A375 (cell line): Measurements from ENCODE around the gene CLDN14. TPM values are rescaled to one million over a fixed set of nuclear protein-coding genes. Genes with fewer than 3 reads are reported as not detected.

Experiments used
- total RNA-seq: library from RNA; depleted of rRNA; stranded (reverse); fragments of >200 nt; shearing (Covaris generic); gene quantifications from 2 replicates; pipeline ENCODE4 v1.2.3, GENCODE V29; 2014; rRNA removed

The CLDN14 gene
- not detected in 2 replicates for total RNA-seq

DNA sequence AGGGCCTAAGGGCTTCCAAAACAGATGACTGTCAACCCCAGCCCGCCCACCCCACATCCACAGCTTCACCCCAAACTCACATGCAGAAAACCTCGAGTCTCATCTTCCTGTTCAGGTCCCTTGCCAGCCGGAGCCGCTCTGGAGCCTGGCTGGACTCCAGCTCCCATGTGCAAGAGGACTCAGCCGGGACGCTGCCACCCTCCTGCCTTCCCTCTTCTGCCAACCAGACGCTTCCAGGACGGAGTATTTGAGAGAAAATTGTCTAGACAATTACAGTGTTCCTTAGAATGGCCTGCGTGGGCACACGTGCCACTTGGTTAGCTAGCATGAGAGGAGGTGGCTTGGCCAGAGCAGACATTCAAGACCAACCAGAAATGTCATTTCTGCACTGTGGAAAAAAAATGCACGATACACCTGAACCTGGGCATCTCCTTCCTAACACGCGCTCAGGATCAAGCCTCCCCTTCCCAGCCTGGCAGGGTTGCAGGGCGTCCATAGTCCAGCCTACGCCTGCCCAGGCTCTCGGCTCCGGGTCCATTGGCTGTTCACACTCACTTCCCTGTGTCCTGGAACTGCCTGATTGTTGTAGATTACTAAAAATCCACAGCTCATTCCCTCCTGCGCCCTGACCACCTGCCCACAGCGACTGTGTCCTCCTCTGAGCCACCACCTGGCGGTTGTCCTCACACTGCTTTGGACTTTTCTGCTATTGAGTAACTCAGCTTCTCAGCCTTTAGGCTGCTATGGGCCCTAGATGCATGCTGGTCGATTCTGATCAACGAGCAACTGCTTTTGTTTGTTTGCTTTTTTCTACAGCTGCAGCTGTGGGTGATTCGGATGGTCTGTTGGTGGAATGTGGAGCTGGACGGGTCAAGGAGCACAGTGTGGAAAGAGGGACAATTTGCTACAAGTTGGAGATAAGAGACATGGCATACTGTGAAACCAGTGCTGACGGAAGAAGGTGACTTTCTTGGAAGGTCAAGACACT, at the start of gene CLDN14:
Gene CLDN14 (minus strand): TSS at position 708 of the 988 bp plus-strand sequence. CDS start 18,427 bp downstream, outside the sequence.

Other genes with a start within 250 kb of the CLDN14 start
- gene MORC3, start 159.9 kb downstream of the CLDN14 start, total RNA-seq = 16.9 and 17.4 TPM in 2 replicates
- 9.3 and 10.9 TPM in 2 replicates for gene CHAF1B, start 94.7 kb downstream of the CLDN14 start, total RNA-seq
- gene SIM2, start 219.0 kb upstream of the CLDN14 start, total RNA-seq = 0.19 and 0.23 TPM in 2 replicates